ENCODE results near the gene WBP1L.
"Not testable (repeated sequence)": the region's sequence is repeated elsewhere in the genome, so short reads cannot be mapped to it uniquely, and the experiment has no call there.

The WBP1L gene

GRCh38 chr10:102813734-102814452, 70.1 kb downstream of the WBP1L start:
- no peak for DNase-seq
- Mint-ChIP-seq H3K4me3 (no peak overlapping the region), H3K4me1 (ENCODE audit: low read depth) (peaks cover 10% of the 10 kb centered on the region)

GRCh38 chr10:102814453-102814871, 70.7 kb downstream of the WBP1L start:
- H3K27ac Mint-ChIP-seq = peak overlapping the region; percentile 18
- no peak overlapping the region for H3K4me3 Mint-ChIP-seq
- peaks cover 60% of the 10 kb centered on the region for H3K36me3 Mint-ChIP-seq (ENCODE audit: low read depth)
- peaks cover 10% of the 10 kb centered on the region for H3K4me1 Mint-ChIP-seq (ENCODE audit: low read depth)
- DNase-seq = no peak
- no peaks in the 10 kb centered on the region for H3K9me3 Mint-ChIP-seq
- no peaks in the 10 kb centered on the region for H3K27me3 Mint-ChIP-seq

More at GRCh38 chr10:102813734-102814452, 70.1 kb downstream of the WBP1L start:
- peak overlapping the region; percentile 62 for H3K27ac Mint-ChIP-seq
- H3K36me3 Mint-ChIP-seq (ENCODE audit: low read depth) = peaks cover 61% of the 10 kb centered on the region
- no peaks in the 10 kb centered on the region for H3K9me3 Mint-ChIP-seq
- H3K27me3 Mint-ChIP-seq = no peaks in the 10 kb centered on the region

GRCh38 chr10:102814873-102815661, 71.3 kb downstream of the WBP1L start:
- H3K4me3 Mint-ChIP-seq = no peak overlapping the region
- DNase-seq = no peak

GRCh38 chr10:102815790-102816549, 72.2 kb downstream of the WBP1L start:
- no peaks in the 10 kb centered on the region for H3K9me3 Mint-ChIP-seq
- H3K4me3 Mint-ChIP-seq = no peak overlapping the region
- DNase-seq = no peak
- H3K27ac Mint-ChIP-seq = peak overlapping the region; percentile 67
- peaks cover 52% of the 10 kb centered on the region for H3K36me3 Mint-ChIP-seq (ENCODE audit: low read depth)
- peaks cover 10% of the 10 kb centered on the region for H3K4me1 Mint-ChIP-seq (ENCODE audit: low read depth)
- no peaks in the 10 kb centered on the region for H3K27me3 Mint-ChIP-seq

More at GRCh38 chr10:102814873-102815661, 71.3 kb downstream of the WBP1L start:
- no peaks in the 10 kb centered on the region for H3K9me3 Mint-ChIP-seq
- H3K36me3 Mint-ChIP-seq (ENCODE audit: low read depth) = peaks cover 54% of the 10 kb centered on the region
- H3K27ac Mint-ChIP-seq = peak overlapping the region; percentile 7
- H3K27me3 Mint-ChIP-seq = no peaks in the 10 kb centered on the region
- peaks cover 10% of the 10 kb centered on the region for H3K4me1 Mint-ChIP-seq (ENCODE audit: low read depth)

GRCh38 chr10:102817175-102817574, 73.4 kb downstream of the WBP1L start:
- peaks cover 6% of the 10 kb centered on the region for H3K4me1 Mint-ChIP-seq (ENCODE audit: low read depth)
- DNase-seq = no peak
- no peak overlapping the region for H3K27ac Mint-ChIP-seq
- no peaks in the 10 kb centered on the region for H3K27me3 Mint-ChIP-seq
- H3K4me3 Mint-ChIP-seq = no peak overlapping the region
- peaks cover 40% of the 10 kb centered on the region for H3K36me3 Mint-ChIP-seq (ENCODE audit: low read depth)
- H3K9me3 Mint-ChIP-seq = no peaks in the 10 kb centered on the region

- Mint-ChIP-seq H3K9me3 (no peaks in the 10 kb centered on the region), H3K27ac (no peak overlapping the region), H3K36me3 (ENCODE audit: low read depth) (peaks cover 22% of the 10 kb centered on the region), H3K27me3 (no peaks in the 10 kb centered on the region), H3K4me1 (ENCODE audit: low read depth) (peaks cover 2% of the 10 kb centered on the region), H3K4me3 (no peak overlapping the region)
- DNase-seq = no peak
Measured at GRCh38 chr10:102819054-102819453, 75.3 kb downstream of the WBP1L start.

GRCh38 chr10:102820008-102820407, 76.3 kb downstream of the WBP1L start:
- not testable (repeated sequence) for H3K4me3 Mint-ChIP-seq; H3K27ac Mint-ChIP-seq; H3K9me3 Mint-ChIP-seq; H3K4me1 Mint-ChIP-seq (ENCODE audit: low read depth); H3K27me3 Mint-ChIP-seq; DNase-seq
- peaks cover 13% of the 10 kb centered on the region for H3K36me3 Mint-ChIP-seq (ENCODE audit: low read depth)

- Mint-ChIP-seq H3K9me3 (no peaks in the 10 kb centered on the region), H3K4me3 (no peak overlapping the region), H3K36me3 (ENCODE audit: low read depth) (no peaks in the 10 kb centered on the region), H3K27me3 (no peaks in the 10 kb centered on the region), H3K4me1 (ENCODE audit: low read depth) (no peaks in the 10 kb centered on the region), H3K27ac (no peak overlapping the region)
- no peak for DNase-seq
Measured at GRCh38 chr10:102822222-102822621, 78.5 kb downstream of the WBP1L start.

GRCh38 chr10:102824664-102825063, 80.9 kb downstream of the WBP1L start:
- no peaks in the 10 kb centered on the region for H3K36me3 Mint-ChIP-seq (ENCODE audit: low read depth)
- H3K27ac Mint-ChIP-seq = no peak overlapping the region
- no peak overlapping the region for H3K4me3 Mint-ChIP-seq
- no peaks in the 10 kb centered on the region for H3K4me1 Mint-ChIP-seq (ENCODE audit: low read depth)
- H3K9me3 Mint-ChIP-seq = no peaks in the 10 kb centered on the region
- DNase-seq = no peak
- H3K27me3 Mint-ChIP-seq = no peaks in the 10 kb centered on the region

- H3K27ac Mint-ChIP-seq = no peak overlapping the region
- no peaks in the 10 kb centered on the region for H3K27me3 Mint-ChIP-seq
- no peak for DNase-seq
- H3K4me1 Mint-ChIP-seq (ENCODE audit: low read depth) = no peaks in the 10 kb centered on the region
- H3K9me3 Mint-ChIP-seq = no peaks in the 10 kb centered on the region
- H3K4me3 Mint-ChIP-seq = no peak overlapping the region
- no peaks in the 10 kb centered on the region for H3K36me3 Mint-ChIP-seq (ENCODE audit: low read depth)
Measured at GRCh38 chr10:102826148-102826796, 82.5 kb downstream of the WBP1L start.

GRCh38 chr10:102827597-102827975, 83.8 kb downstream of the WBP1L start:
- DNase-seq = no peak
- no peaks in the 10 kb centered on the region for H3K27me3 Mint-ChIP-seq
- H3K36me3 Mint-ChIP-seq (ENCODE audit: low read depth) = no peaks in the 10 kb centered on the region
- no peak overlapping the region for H3K4me3 Mint-ChIP-seq
- H3K4me1 Mint-ChIP-seq (ENCODE audit: low read depth) = no peaks in the 10 kb centered on the region
- H3K27ac Mint-ChIP-seq = no peak overlapping the region
- no peaks in the 10 kb centered on the region for H3K9me3 Mint-ChIP-seq

GRCh38 chr10:102831322-102832071, 87.7 kb downstream of the WBP1L start:
- Mint-ChIP-seq H3K9me3 (no peaks in the 10 kb centered on the region), H3K27me3 (peaks cover 3% of the 10 kb centered on the region), H3K27ac (no peak overlapping the region), H3K4me3 (no peak overlapping the region), H3K36me3 (ENCODE audit: low read depth) (no peaks in the 10 kb centered on the region), H3K4me1 (ENCODE audit: low read depth) (peaks cover 3% of the 10 kb centered on the region)
- no peak for DNase-seq

- H3K27ac Mint-ChIP-seq = no peak overlapping the region
- H3K36me3 Mint-ChIP-seq (ENCODE audit: low read depth) = no peaks in the 10 kb centered on the region
- no peak for DNase-seq
- peaks cover 3% of the 10 kb centered on the region for H3K27me3 Mint-ChIP-seq
- H3K9me3 Mint-ChIP-seq = no peaks in the 10 kb centered on the region
- peaks cover 3% of the 10 kb centered on the region for H3K4me1 Mint-ChIP-seq (ENCODE audit: low read depth)
- H3K4me3 Mint-ChIP-seq = no peak overlapping the region
Measured at GRCh38 chr10:102832248-102832647, 88.5 kb downstream of the WBP1L start.

GRCh38 chr10:102832987-102833386, 89.2 kb downstream of the WBP1L start:
- Mint-ChIP-seq H3K9me3 (no peaks in the 10 kb centered on the region), H3K27ac (no peak overlapping the region), H3K27me3 (peaks cover 3% of the 10 kb centered on the region), H3K4me1 (ENCODE audit: low read depth) (peaks cover 3% of the 10 kb centered on the region), H3K36me3 (ENCODE audit: low read depth) (no peaks in the 10 kb centered on the region), H3K4me3 (no peak overlapping the region)
- DNase-seq = no peak
